Activated CD8-positive, alpha-beta memory T cell treated with anti-CD3 and anti-CD28 coated beads, Interleukin-2, amount 10 ng/mL, durations not matched to agents 7 days and 5 days (primary cell): Measurements from ENCODE around the gene HTR1E. TPM values are rescaled to one million over a fixed set of nuclear protein-coding genes. Genes with fewer than 3 reads are reported as not detected.
"Not testable (repeated sequence)": the region's sequence is repeated elsewhere in the genome, so short reads cannot be mapped to it uniquely, and the experiment has no call there.

Experiments
- ATAC-seq: fragments of 150-1000 bp; cut with Tn5 transposase; one replicate; pipeline ENCODE4 v1.10.0; 2021; ENCODE audit warnings: moderate library complexity
- CTCF ChIA-PET: fragments of 350-600 bp; sonication (Branson Sonifier 250); formaldehyde crosslinking; loops from one replicate; lab custom pipeline; 2021; ENCODE audit warnings: antibody characterized with exemption; lab: Charles Lee
- DNase-seq: peaks from one replicate; pipeline ENCODE4 v3.0.0-alpha.2; 2020
- H3K27ac Mint-ChIP-seq: one replicate; pipeline ENCODE4 v1.8.0; 2021; ENCODE audit warnings: mild to moderate bottlenecking, mixed read lengths
- H3K27me3 Mint-ChIP-seq: one replicate; pipeline ENCODE4 v1.8.0; 2021; ENCODE audit warnings: mixed read lengths
- H3K36me3 Mint-ChIP-seq: one replicate; pipeline ENCODE4 v1.8.0; 2021; ENCODE audit warnings: mild to moderate bottlenecking, mixed read lengths
- H3K4me1 Mint-ChIP-seq: one replicate; pipeline ENCODE4 v1.8.0; 2021; ENCODE audit warnings: mixed read lengths
- H3K4me3 Mint-ChIP-seq: one replicate; pipeline ENCODE4 v1.8.0; 2021; ENCODE audit warnings: mild to moderate bottlenecking, moderate library complexity, mixed read lengths
- H3K9me3 Mint-ChIP-seq: one replicate; pipeline ENCODE4 v1.8.0; 2022; ENCODE audit warnings: low read depth, mixed read lengths
- total RNA-seq, 2 experiments: library from RNA; stranded (reverse); gene quantifications; one replicate each; pipeline ENCODE4 v1.2.3, GENCODE V29; 2021

The HTR1E gene, protein sequence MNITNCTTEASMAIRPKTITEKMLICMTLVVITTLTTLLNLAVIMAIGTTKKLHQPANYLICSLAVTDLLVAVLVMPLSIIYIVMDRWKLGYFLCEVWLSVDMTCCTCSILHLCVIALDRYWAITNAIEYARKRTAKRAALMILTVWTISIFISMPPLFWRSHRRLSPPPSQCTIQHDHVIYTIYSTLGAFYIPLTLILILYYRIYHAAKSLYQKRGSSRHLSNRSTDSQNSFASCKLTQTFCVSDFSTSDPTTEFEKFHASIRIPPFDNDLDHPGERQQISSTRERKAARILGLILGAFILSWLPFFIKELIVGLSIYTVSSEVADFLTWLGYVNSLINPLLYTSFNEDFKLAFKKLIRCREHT
- total RNA-seq, result not detected

DNA sequence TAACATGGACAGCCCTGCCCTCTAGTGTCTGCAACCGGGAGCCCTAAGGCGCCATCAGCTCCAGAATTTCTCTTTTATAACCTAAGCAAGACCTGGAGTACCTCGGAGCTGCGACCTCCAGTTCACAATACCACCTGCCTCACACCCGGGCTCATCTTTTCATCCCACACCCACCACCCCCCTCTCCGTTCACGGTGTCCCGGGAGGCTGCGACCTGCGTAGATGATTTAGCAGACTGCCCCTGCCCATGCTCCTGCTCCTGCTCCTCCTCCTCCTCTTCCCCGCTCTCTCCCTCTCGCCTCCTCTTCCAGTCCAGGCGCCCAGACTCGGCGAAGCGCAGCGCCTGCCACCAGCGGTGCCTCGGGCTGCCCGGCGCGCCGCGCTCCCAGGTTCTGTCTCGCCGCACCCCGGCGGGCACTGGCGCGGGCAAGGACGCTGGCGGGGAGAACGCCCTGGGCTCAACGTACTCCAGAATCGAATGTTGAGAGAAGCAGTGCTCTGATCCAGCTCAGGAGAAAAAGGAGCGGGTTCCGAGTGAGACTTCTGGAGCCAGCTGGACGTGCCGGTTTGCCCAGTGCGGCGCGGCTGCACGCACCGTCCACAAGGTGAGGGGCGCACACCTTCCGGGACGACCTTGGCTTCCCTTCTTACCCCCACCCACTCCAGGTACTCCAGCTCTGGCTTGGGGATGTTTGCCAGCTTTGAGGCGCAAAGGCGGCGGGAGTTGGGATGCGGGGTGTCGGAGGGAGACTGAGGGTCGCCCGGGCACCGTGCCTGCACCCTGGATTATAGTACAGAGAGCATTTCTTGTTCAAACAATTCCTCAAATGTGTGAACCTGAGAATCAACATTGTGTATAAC, at the start of gene HTR1E:
TSS of gene HTR1E (plus strand) at position 310 of the 861 bp plus-strand sequence. CDS start 77,807 bp downstream, outside the sequence.
- ATAC-seq, result no peak
- peaks cover 46% of the 10 kb centered on the region for H3K27me3 Mint-ChIP-seq
- no peaks in the 10 kb centered on the region for H3K36me3 Mint-ChIP-seq
- H3K27ac Mint-ChIP-seq, result no peak within 1 kb of the TSS
- DNase-seq, result no peak
- CTCF ChIA-PET, result no interaction called here
- no peaks in the 10 kb centered on the region for H3K4me1 Mint-ChIP-seq
- no peak within 1 kb of the TSS for H3K4me3 Mint-ChIP-seq
- H3K9me3 Mint-ChIP-seq, result no peaks in the 10 kb centered on the region

DNA sequence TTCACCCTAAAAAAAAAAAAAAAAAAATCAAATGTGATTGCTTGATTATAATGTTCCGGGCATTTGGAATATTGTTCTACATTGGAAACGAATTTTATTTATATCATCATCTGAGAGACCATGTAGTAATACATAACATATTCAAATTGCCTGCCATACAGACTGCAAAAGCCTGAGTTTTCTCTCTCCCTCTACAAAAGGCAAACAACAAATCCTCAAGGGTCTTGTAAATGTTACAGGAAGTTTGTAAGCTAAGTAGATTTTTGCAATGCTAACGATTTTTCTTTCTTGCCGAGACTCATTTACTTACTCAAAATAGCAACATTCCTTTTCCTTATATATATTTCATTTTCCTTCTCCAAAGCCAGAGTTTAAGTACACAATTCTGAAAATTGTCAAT, 49.0 kb upstream of the HTR1E start:
- no peak overlapping the region for H3K4me3 Mint-ChIP-seq
- no peaks in the 10 kb centered on the region for H3K27me3 Mint-ChIP-seq
- CTCF ChIA-PET, result no interaction called here
- H3K4me1 Mint-ChIP-seq, result no peaks in the 10 kb centered on the region
- DNase-seq (no peak), ATAC-seq (no peak)
- H3K36me3 Mint-ChIP-seq, result no peaks in the 10 kb centered on the region
- H3K27ac Mint-ChIP-seq, result no peak overlapping the region
- H3K9me3 Mint-ChIP-seq, result no peaks in the 10 kb centered on the region

DNA sequence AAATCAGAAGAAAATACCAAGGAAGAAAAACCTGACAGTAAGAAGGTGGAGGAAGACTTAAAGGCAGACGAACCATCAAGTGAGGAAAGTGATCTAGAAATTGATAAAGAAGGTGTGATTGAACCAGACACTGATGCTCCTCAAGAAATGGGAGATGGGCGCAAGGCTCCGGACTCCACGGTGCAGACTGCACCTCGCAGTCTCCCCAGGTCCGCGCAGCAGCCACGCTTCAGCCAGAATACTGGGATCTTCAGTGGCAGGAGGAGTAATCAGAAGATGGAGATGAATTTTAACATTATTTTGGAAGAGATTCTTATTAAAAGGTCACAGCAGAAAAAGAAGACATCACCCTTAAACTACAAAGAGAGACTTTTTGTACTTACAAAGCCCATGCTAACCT, 40.1 kb upstream of the HTR1E start:
- CTCF ChIA-PET, H3K4me3 Mint-ChIP-seq, H3K27ac Mint-ChIP-seq, DNase-seq, H3K4me1 Mint-ChIP-seq, H3K36me3 Mint-ChIP-seq, H3K9me3 Mint-ChIP-seq, ATAC-seq, H3K27me3 Mint-ChIP-seq: not testable (repeated sequence)

DNA sequence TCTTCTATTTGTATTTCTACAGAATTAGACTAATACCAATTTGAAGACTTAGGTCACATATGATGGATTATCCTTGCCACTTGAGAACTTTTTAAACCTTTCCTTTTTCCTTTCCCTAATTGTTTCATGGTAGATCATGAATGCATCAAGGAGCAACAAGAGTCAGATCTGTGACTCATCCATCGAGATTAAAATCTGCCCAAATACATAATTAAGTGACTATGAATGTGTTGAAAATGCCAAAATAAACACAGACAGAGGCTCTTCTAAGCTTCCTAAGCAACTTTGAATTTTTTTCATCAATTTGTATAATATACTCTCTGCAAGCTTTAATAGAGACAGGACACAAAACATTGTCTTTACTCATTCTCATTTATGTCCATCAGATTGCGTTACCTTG, 23.5 kb upstream of the HTR1E start:
- CTCF ChIA-PET, result no interaction called here
- Mint-ChIP-seq H3K27ac (no peak overlapping the region), H3K4me3 (no peak overlapping the region), H3K4me1 (no peaks in the 10 kb centered on the region), H3K36me3 (no peaks in the 10 kb centered on the region), H3K9me3 (no peaks in the 10 kb centered on the region), H3K27me3 (no peaks in the 10 kb centered on the region)
- ATAC-seq (no peak), DNase-seq (no peak)

DNA sequence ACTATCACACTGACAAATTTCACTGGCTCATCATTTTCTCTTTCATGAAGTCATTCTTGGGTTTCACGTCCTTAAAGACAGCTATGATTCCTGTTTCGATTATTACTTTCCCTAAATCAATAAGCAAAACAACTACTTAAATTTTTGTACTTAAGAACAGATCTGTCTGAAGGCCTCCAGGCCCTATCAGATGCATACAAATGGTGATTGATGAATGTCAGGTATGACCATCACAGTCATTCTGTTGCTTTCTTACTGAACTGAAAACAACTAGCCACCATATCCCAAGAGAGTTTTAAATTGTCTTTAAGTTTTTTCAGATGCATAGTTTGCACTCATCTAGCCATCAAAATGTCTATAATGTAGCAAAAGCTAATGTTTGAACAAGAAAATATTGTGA, 20.9 kb upstream of the HTR1E start:
- Mint-ChIP-seq H3K9me3 (no peaks in the 10 kb centered on the region), H3K4me3 (no peak overlapping the region), H3K27ac (no peak overlapping the region), H3K4me1 (no peaks in the 10 kb centered on the region), H3K27me3 (no peaks in the 10 kb centered on the region), H3K36me3 (no peaks in the 10 kb centered on the region)
- DNase-seq, result no peak
- ATAC-seq, result no peak
- CTCF ChIA-PET, result no interaction called here

DNA sequence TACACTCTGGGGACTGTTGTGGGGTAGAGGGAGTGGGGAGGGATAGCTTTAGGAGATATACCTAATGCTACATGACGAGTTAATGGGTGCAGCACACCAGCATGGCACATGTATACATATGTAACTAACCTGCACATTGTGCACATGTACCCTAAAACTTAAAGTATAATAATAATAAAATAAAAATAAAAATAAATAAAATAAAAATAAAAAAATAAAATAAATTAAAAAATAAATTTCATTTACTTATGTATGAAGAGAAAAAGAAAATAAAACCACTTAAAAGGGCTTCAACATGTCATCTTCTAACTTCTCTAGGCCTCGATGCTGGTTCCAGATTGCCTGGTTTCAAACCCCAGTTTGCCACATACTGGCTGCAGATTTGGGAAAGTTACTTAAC, 10.2 kb upstream of the HTR1E start:
- H3K27ac Mint-ChIP-seq, H3K4me1 Mint-ChIP-seq, CTCF ChIA-PET, H3K4me3 Mint-ChIP-seq, ATAC-seq, DNase-seq, H3K36me3 Mint-ChIP-seq, H3K9me3 Mint-ChIP-seq, H3K27me3 Mint-ChIP-seq: not testable (repeated sequence)

DNA sequence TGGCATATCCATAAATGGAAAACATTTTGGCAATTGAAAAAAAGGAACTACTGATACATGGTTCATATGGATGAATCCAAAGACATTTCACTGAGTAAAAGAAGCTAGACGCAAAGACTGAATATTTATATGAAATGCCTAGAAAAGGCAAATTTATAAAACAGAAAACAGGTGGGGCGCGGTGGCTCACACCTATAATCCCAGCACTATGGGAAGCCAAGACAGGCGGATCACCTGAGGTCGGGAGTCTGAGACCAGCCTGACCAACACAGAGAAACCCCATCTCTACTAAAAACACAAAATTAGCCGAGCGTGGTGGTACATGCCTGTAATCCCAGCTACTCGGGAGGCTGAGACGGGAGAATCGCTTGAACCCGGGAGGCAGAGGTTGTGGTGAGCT, 9.5 kb upstream of the HTR1E start:
- H3K4me3 Mint-ChIP-seq, H3K9me3 Mint-ChIP-seq, H3K27me3 Mint-ChIP-seq, H3K4me1 Mint-ChIP-seq, CTCF ChIA-PET, H3K36me3 Mint-ChIP-seq, DNase-seq, ATAC-seq, H3K27ac Mint-ChIP-seq: not testable (repeated sequence)

DNA sequence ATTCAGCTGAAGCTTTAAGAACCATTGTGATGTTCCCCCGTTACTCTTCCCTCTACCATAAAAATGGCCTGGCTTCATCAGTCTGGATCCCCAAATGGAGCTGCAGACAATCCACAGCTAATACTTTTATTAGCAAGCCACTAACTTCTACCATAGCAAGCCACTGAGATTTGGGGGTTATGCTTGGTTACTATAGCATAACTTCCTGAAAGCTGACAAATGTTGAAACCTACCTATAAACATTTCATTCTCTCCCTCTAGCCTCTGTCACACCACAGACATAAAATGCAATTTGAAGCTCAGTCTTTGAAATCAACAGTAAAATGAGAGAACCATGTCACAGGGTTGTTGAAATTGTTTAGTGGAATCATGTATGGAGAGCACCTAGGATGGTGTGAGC, 3.0 kb upstream of the HTR1E start:
- CTCF ChIA-PET, result no interaction called here

DNA sequence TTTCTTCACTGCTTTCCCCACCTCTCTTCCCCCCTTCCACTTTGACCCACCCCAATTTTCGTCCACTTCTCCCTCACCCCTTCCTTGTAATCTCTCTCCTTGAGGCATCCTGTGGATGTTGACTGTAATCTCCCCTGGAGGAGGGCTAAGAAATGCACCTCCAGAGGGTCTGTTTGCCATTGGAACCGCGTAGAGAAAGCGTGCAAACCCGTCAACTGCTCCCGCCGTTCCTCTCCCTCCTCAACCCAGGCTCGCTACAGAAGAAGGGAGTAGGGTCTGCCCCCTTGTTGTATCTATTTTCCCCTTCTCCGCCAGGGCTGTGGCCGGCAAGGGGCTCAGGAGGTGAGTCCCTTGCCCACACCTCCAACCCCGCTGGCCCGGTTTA, 502 bp upstream of the HTR1E start:
- H3K27ac Mint-ChIP-seq, result no peak overlapping the region
- no peak overlapping the region for H3K4me3 Mint-ChIP-seq
- no peaks in the 10 kb centered on the region for H3K9me3 Mint-ChIP-seq
- no peak for ATAC-seq
- H3K27me3 Mint-ChIP-seq, result peaks cover 46% of the 10 kb centered on the region
- no peaks in the 10 kb centered on the region for H3K4me1 Mint-ChIP-seq
- CTCF ChIA-PET, result no interaction called here
- H3K36me3 Mint-ChIP-seq, result no peaks in the 10 kb centered on the region
- no peak for DNase-seq

More for the DNA sequence above, 3.0 kb upstream of the HTR1E start:
- Mint-ChIP-seq H3K36me3 (no peaks in the 10 kb centered on the region), H3K4me3 (no peak overlapping the region), H3K27ac (no peak overlapping the region), H3K4me1 (no peaks in the 10 kb centered on the region), H3K27me3 (peaks cover 43% of the 10 kb centered on the region), H3K9me3 (no peaks in the 10 kb centered on the region)
- ATAC-seq, result no peak
- no peak for DNase-seq

DNA sequence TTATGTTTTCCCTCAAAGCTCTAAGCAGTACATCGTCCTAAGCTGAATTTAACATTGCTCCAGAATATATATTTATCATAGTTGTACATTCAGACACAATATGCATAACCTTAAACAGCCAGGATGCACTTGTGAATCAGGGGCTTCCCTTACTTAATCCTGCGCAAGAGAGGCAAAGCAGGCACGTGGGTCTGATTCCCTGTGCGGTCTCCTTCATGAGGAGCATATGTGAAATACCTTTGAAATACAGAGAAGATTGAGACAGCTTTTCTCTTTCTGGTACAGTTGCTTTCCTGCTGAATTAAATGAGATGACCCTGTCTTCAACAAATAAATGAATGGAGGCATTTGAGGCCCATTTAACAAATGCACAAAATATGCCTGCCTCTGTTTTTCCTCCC, 1.5 kb downstream of the HTR1E start:
- CTCF ChIA-PET, result no interaction called here
- Mint-ChIP-seq H3K4me3 (no peak overlapping the region), H3K27me3 (peaks cover 44% of the 10 kb centered on the region), H3K27ac (no peak overlapping the region), H3K9me3 (no peaks in the 10 kb centered on the region), H3K4me1 (no peaks in the 10 kb centered on the region), H3K36me3 (no peaks in the 10 kb centered on the region)
- no peak for DNase-seq
- ATAC-seq, result no peak

DNA sequence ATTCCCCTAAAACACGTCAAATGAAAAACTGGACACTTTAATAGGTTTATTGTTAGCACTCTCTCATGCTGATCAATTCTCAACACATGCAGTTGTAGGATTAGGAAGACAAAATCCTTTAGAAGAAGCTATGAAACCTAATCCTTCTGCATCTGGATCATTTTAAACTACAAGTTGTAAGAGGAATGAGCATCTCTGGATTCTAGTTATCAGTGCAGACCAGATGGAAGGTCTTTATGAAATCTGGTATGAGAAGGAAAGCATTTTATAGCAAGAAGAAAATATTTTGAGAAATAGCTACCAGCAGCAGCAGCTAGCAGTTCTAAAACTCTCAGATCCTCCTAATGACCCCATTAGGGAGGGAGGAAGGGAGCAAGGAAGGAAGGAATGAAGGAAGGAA, 4.1 kb downstream of the HTR1E start:
- no peak overlapping the region for H3K4me3 Mint-ChIP-seq
- CTCF ChIA-PET, result no interaction called here
- no peaks in the 10 kb centered on the region for H3K36me3 Mint-ChIP-seq
- no peaks in the 10 kb centered on the region for H3K9me3 Mint-ChIP-seq
- no peak overlapping the region for H3K27ac Mint-ChIP-seq
- no peak for ATAC-seq
- peaks cover 30% of the 10 kb centered on the region for H3K27me3 Mint-ChIP-seq
- no peaks in the 10 kb centered on the region for H3K4me1 Mint-ChIP-seq
- DNase-seq, result no peak

DNA sequence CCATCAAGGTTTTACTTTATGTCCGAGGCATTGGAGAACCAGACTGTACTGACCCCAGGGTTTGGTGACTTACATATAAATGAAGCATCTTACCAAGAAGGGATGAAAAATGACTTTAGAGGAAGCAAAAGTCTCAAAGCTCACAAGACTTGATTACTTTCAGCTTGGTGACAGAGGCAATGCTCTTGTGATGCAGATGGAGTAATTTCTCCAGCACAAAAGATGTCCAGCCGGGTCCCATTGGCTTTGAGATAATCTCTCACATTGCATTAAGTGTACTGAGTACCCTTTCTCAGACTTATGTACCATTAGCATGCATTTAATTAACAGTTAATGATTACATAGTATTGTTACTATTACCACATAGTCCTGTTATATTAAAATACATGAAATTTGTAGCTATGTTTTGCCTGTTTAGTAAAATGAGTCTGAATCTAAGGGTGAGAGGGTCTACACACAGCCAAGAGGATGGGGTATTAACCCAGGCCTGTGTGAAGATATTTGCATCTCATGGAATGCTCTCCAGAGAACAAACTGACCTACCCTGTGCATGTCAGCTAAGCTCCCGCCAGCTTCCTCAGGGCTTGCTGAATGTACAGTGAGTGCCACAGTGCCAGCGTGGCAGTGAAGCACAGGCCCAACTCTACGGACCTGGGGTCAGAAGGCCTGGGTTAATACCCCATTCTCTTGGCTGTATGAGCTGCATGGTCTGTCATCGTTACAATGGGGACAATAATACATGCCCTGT, 5.6 kb downstream of the HTR1E start:
- H3K4me1 Mint-ChIP-seq, result no peaks in the 10 kb centered on the region
- H3K27ac Mint-ChIP-seq, result no peak overlapping the region
- no peaks in the 10 kb centered on the region for H3K36me3 Mint-ChIP-seq
- DNase-seq, result no peak
- H3K4me3 Mint-ChIP-seq, result no peak overlapping the region
- ATAC-seq, result no peak
- H3K27me3 Mint-ChIP-seq, result peaks cover 15% of the 10 kb centered on the region
- H3K9me3 Mint-ChIP-seq, result no peaks in the 10 kb centered on the region
- CTCF ChIA-PET, result no interaction called here

DNA sequence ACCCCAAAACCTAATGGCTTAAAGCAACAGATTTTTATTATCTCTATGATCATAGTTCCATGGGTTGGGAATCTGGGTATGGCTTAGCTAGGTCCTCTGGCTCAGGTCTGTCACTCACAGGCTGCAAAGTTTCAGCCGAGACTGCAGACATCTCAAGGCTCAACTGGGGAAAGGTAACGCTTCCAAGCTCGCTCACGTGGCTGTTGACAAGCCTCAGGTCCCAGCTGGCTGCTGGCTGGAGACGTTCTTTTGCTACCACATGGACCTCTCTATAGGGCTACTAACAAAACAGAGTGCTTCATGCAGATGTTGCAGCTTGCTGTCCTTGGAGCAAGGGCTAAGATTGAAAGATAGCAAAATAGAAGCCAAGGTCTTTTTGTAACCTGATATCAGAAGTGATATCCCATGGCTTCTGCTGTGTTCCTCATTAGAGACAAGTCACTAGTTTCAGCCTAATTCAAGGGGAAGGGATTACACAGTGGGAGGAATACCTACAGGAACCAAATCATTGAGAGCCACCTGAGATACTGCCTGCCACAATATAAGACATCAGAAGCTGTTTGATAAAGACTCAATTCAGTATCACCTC, 6.6 kb downstream of the HTR1E start:
- ATAC-seq, result no peak
- Mint-ChIP-seq H3K27me3 (peaks cover 6% of the 10 kb centered on the region), H3K27ac (no peak overlapping the region), H3K4me3 (no peak overlapping the region), H3K36me3 (no peaks in the 10 kb centered on the region), H3K9me3 (no peaks in the 10 kb centered on the region), H3K4me1 (no peaks in the 10 kb centered on the region)
- no peak for DNase-seq
- CTCF ChIA-PET, result no interaction called here
